Measurements from ENCODE around the gene DCST1. TPM values are rescaled to one million over a fixed set of nuclear protein-coding genes. Genes with fewer than 3 reads are reported as not detected.

DCST1 gene
- total and polyA plus RNA-seq, 12 donors, result not detected

- 5 to 11% (median 6%) methylated on average over 7 to 14 of the region's 14 CpGs for WGBS, 4 donors
- peak in 4 of 7 donors; percentile 42 to 62 (median 52) for DNase-seq
- intact Hi-C loops (cut with DNase I), result loop anchor here in 1 of 2 donors (5.0 kb wide), 1 partner anchor 157 kb away; no protein-coding TSS in a partner anchor
- no peaks in the 10 kb centered on the region for H3K27me3 ChIP-seq
- H3K4me3 ChIP-seq, result peak overlapping the region in 3 of 4 donors; percentile 63 to 89 (median 74)
- peaks cover 11 to 40% of the 10 kb centered on the region in 2 donors for H3K4me1 ChIP-seq (replicated peaks in 1 of 2)
- TF ChIP-seq CTCF (IDR thresholded peaks at IDR 0.05) (no peak), POLR2A (IDR thresholded peaks at IDR 0.05) (no peak)
- H3K36me3 ChIP-seq (replicated peaks in 1 of 2), result no peaks in the 10 kb centered on the region
- H3K9me3 ChIP-seq (replicated peaks in 1 of 3), result no peaks in the 10 kb centered on the region
- peak overlapping the region; percentile 10 to 94 (median 78) for H3K27ac ChIP-seq
Measured at GRCh38 chr1:155064111-155064831, 30.6 kb downstream of the DCST1 start.

GRCh38 chr1:155064832-155065429, 31.3 kb downstream of the DCST1 start:
- WGBS, 4 donors, result 35 to 56% (median 45%) methylated on average over 5 of the region's 5 CpGs
- Histone ChIP-seq H3K9me3 (replicated peaks in 1 of 3) (no peaks in the 10 kb centered on the region), H3K27me3 (no peaks in the 10 kb centered on the region), H3K36me3 (replicated peaks in 1 of 2) (no peaks in the 10 kb centered on the region), H3K4me3 (peak overlapping the region in 1 of 4 donors; percentile 89), H3K4me1 (replicated peaks in 1 of 2) (peaks cover 11 to 46% of the 10 kb centered on the region in 2 donors), H3K27ac (peak overlapping the region; percentile 10 to 94 (median 78))
- DNase-seq, result peak in 5 of 7 donors; percentile 31 to 55 (median 53)
- intact Hi-C loops (cut with DNase I), result loop anchor here in 1 of 2 donors (5.0 kb wide), 1 partner anchor 158 kb away; no protein-coding TSS in a partner anchor
- TF ChIP-seq CTCF (IDR thresholded peaks at IDR 0.05), result no peak
- peak in 1 of 2 donors; percentile 46 for TF ChIP-seq POLR2A (IDR thresholded peaks at IDR 0.05)

GRCh38 chr1:155066777-155067176, 33.2 kb downstream of the DCST1 start:
- 80 to 92% (median 87%) methylated on average over 3 to 8 of the region's 8 CpGs for WGBS, 4 donors
- Histone ChIP-seq H3K36me3 (replicated peaks in 1 of 2) (no peaks in the 10 kb centered on the region), H3K27ac (no peak overlapping the region), H3K9me3 (replicated peaks in 1 of 3) (no peaks in the 10 kb centered on the region), H3K4me1 (replicated peaks in 1 of 2) (peaks cover 24 to 56% of the 10 kb centered on the region in 2 donors), H3K4me3 (no peak overlapping the region), H3K27me3 (no peaks in the 10 kb centered on the region)
- no peak for DNase-seq
- no peak for TF ChIP-seq CTCF (IDR thresholded peaks at IDR 0.05)
- TF ChIP-seq POLR2A (IDR thresholded peaks at IDR 0.05), result no peak
- intact Hi-C loops (cut with DNase I), result no loop called here

GRCh38 chr1:155068599-155068998, 35.0 kb downstream of the DCST1 start:
- Histone ChIP-seq H3K4me3 (no peak overlapping the region), H3K4me1 (replicated peaks in 1 of 2) (peaks cover 13 to 40% of the 10 kb centered on the region in 2 donors), H3K27me3 (no peaks in the 10 kb centered on the region), H3K27ac (peak overlapping the region in 1 of 5 donors; percentile 80), H3K36me3 (replicated peaks in 1 of 2) (no peaks in the 10 kb centered on the region), H3K9me3 (replicated peaks in 1 of 3) (no peaks in the 10 kb centered on the region)
- no peak for DNase-seq
- intact Hi-C loops (cut with DNase I), result no loop called here
- WGBS, 4 donors, result 82 to 90% (median 90%) methylated on average over 3 of the region's 3 CpGs
- TF ChIP-seq POLR2A (IDR thresholded peaks at IDR 0.05) (no peak), CTCF (IDR thresholded peaks at IDR 0.05) (no peak)
